Glutamatergic neuron (in vitro differentiated cells): ENCODE data around the gene USP49. TPM values are rescaled to one million over a fixed set of nuclear protein-coding genes. Genes with fewer than 3 reads are reported as not detected.

Experiments
- DNase-seq: peaks from one replicate; pipeline ENCODE4 v3.0.0; 2022
- H3K27ac Mint-ChIP-seq: one replicate; pipeline ENCODE4 v1.8.0; 2020; ENCODE audit warnings: mild to moderate bottlenecking, mixed read lengths, inconsistent platforms; ENCODE audit not compliant: unreplicated experiment
- H3K27me3 Mint-ChIP-seq: one replicate; pipeline ENCODE4 v1.8.0; 2020; ENCODE audit warnings: mild to moderate bottlenecking, moderate library complexity, mixed read lengths, inconsistent platforms; ENCODE audit not compliant: unreplicated experiment
- H3K36me3 Mint-ChIP-seq: one replicate; pipeline ENCODE4 v1.8.0; 2020; ENCODE audit warnings: mild to moderate bottlenecking, mixed read lengths, inconsistent platforms; ENCODE audit not compliant: unreplicated experiment
- H3K4me1 Mint-ChIP-seq: one replicate; pipeline ENCODE4 v1.8.0; 2020; ENCODE audit warnings: mild to moderate bottlenecking, low read depth, mixed read lengths, inconsistent platforms; ENCODE audit not compliant: unreplicated experiment
- H3K4me3 Mint-ChIP-seq: one replicate; pipeline ENCODE4 v1.8.0; 2020; ENCODE audit warnings: mild to moderate bottlenecking, mixed read lengths, inconsistent platforms; ENCODE audit not compliant: unreplicated experiment
- H3K9me3 Mint-ChIP-seq: one replicate; pipeline ENCODE4 v1.8.0; 2020; ENCODE audit warnings: mild to moderate bottlenecking, moderate library complexity, mixed read lengths, inconsistent platforms; ENCODE audit not compliant: unreplicated experiment
- total RNA-seq: library from RNA; stranded (reverse); fragmentation: NEBNext Ultra II Directional; extraction: Animal tissue kit (Norgen Biotek cat#: 25700); gene quantifications from one replicate; pipeline ENCODE4 v1.2.1, GENCODE V29; 2021; ENCODE audit not compliant: unreplicated experiment
- TF ChIP-seq, protein P1 (sequence below): fragments of 200-600 bp; sonication (generic); IDR thresholded peaks from one replicate; pipeline ENCODE4 v1.5.0; 2021; ENCODE audit not compliant: partially characterized antibody, unreplicated experiment

USP49 gene
- total RNA-seq, 1 donor from 2014 or later: 14.7 TPM

DNA sequence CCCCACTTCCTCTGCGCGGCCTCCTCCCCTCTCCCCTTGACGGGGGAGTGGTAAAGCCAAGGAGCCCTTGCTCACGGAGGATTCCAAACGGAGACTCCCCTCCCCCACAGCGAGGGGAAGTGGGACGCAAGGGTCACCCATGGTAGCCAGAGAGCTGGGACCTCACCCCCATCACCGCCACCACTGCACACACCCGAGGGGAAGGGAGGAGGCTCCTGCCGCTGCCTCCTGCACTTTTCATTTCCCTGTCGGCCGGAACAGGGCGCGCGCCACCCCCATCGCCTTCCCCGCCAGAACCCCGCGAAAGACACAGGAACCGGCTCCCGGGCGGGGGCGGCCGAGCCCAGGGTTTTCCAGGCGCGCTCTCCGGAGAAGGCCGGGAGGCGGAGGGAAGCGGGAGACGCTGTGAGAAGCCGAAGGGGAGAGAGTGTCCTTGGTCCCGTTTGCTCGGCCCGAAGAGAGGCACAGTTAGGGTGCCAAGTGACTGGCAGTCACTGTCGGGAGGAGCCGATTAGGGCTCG, 45.6 kb upstream of the USP49 start:
- TF ChIP-seq, protein P1, sequence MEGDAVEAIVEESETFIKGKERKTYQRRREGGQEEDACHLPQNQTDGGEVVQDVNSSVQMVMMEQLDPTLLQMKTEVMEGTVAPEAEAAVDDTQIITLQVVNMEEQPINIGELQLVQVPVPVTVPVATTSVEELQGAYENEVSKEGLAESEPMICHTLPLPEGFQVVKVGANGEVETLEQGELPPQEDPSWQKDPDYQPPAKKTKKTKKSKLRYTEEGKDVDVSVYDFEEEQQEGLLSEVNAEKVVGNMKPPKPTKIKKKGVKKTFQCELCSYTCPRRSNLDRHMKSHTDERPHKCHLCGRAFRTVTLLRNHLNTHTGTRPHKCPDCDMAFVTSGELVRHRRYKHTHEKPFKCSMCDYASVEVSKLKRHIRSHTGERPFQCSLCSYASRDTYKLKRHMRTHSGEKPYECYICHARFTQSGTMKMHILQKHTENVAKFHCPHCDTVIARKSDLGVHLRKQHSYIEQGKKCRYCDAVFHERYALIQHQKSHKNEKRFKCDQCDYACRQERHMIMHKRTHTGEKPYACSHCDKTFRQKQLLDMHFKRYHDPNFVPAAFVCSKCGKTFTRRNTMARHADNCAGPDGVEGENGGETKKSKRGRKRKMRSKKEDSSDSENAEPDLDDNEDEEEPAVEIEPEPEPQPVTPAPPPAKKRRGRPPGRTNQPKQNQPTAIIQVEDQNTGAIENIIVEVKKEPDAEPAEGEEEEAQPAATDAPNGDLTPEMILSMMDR: no peak
- peak overlapping the region; percentile 93 for H3K4me3 Mint-ChIP-seq
- H3K36me3 Mint-ChIP-seq: no peaks in the 10 kb centered on the region
- H3K27ac Mint-ChIP-seq: no peak overlapping the region
- H3K9me3 Mint-ChIP-seq: peaks cover 16% of the 10 kb centered on the region
- peaks cover 20% of the 10 kb centered on the region for H3K27me3 Mint-ChIP-seq
- peaks cover 29% of the 10 kb centered on the region for H3K4me1 Mint-ChIP-seq
- peak; percentile 50 for DNase-seq

GRCh38 chr6:41939848-41940758, 44.9 kb upstream of the USP49 start:
- Mint-ChIP-seq H3K4me3 (peak overlapping the region; percentile 93), H3K27ac (peak overlapping the region; percentile 38), H3K9me3 (peaks cover 17% of the 10 kb centered on the region), H3K27me3 (peaks cover 20% of the 10 kb centered on the region), H3K36me3 (no peaks in the 10 kb centered on the region), H3K4me1 (peaks cover 32% of the 10 kb centered on the region)
- TF ChIP-seq, protein P1: no peak
- peak; percentile 49 for DNase-seq

- DNase-seq: peak; percentile 21
- H3K27me3 Mint-ChIP-seq: peaks cover 20% of the 10 kb centered on the region
- no peaks in the 10 kb centered on the region for H3K36me3 Mint-ChIP-seq
- H3K4me1 Mint-ChIP-seq: peaks cover 40% of the 10 kb centered on the region
- peak overlapping the region; percentile 38 for H3K27ac Mint-ChIP-seq
- TF ChIP-seq, protein P1: no peak
- H3K9me3 Mint-ChIP-seq: peaks cover 17% of the 10 kb centered on the region
- H3K4me3 Mint-ChIP-seq: peak overlapping the region; percentile 93
These were observed 44.1 kb upstream of the USP49 start for GRCh38 chr6:41939176-41939847.

DNA sequence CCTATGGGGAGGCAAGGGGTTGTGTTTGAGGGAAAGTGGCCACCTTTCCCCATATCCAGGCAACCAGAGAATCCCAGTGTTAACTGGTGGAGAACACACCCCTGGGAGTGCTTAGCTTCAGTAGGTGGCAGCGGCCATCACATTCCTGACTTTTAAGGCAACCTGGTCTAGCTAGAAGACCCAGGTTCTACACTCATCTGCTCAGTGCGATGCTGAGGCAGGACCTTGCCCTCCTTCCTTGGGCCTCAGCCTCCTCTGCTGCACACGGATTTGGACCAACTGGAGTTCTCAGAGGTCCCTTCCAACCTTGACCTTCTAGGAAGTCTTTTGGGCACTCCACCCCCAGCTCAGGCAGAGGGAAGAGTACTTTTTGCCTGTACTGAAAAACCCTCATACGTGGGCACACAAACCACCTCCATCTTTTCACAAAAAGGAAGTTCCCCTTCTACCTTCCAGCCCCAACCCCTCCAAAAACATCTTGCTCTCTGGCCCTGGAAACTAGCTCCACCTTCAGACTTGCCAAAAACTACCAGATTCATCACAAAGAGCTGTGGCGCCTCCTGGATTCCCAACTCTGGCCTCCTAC, 43.5 kb upstream of the USP49 start:
- Mint-ChIP-seq H3K9me3 (peaks cover 17% of the 10 kb centered on the region), H3K27me3 (peaks cover 20% of the 10 kb centered on the region), H3K4me1 (peaks cover 41% of the 10 kb centered on the region), H3K4me3 (peak overlapping the region; percentile 71), H3K27ac (peak overlapping the region; percentile 64), H3K36me3 (no peaks in the 10 kb centered on the region)
- TF ChIP-seq, protein P1: no peak
- no peak for DNase-seq
